Activated CD8-positive, alpha-beta T cell treated with anti-CD3 and anti-CD28 coated beads for 36 hours (primary cell): ENCODE measurements around the gene NDC1. TPM values are rescaled to one million over a fixed set of nuclear protein-coding genes. Genes with fewer than 3 reads are reported as not detected.

ENCODE experiments used
- ATAC-seq: fragments of 200-7000 bp; cut with Tn5 transposase; one replicate; pipeline ENCODE4 v1.10.0; 2021; ENCODE audit warnings: mild to moderate bottlenecking, moderate library complexity
- CTCF ChIA-PET: fragments of 350-600 bp; sonication (Branson Sonifier 250); formaldehyde crosslinking; loops from one replicate; lab custom pipeline; 2021; ENCODE audit warnings: antibody characterized with exemption; lab: Charles Lee
- POLR2A ChIA-PET: fragments of 350-600 bp; sonication (Branson Sonifier 250); formaldehyde crosslinking; loops from one replicate; lab custom pipeline; 2021; ENCODE audit warnings: antibody characterized with exemption; lab: Charles Lee
- DNase-seq: peaks from one replicate; pipeline ENCODE4 v3.0.0-alpha.2; 2020
- H3K27ac Mint-ChIP-seq: one replicate; pipeline ENCODE4 v1.8.0; 2021; ENCODE audit warnings: mild to moderate bottlenecking, mixed read lengths
- H3K27me3 Mint-ChIP-seq: one replicate; pipeline ENCODE4 v1.8.0; 2021; ENCODE audit warnings: mixed read lengths
- H3K36me3 Mint-ChIP-seq: one replicate; pipeline ENCODE4 v1.8.0; 2021; ENCODE audit warnings: low read depth, mixed read lengths
- H3K4me1 Mint-ChIP-seq: one replicate; pipeline ENCODE4 v1.8.0; 2021; ENCODE audit warnings: low read depth, mixed read lengths
- H3K4me3 Mint-ChIP-seq: one replicate; pipeline ENCODE4 v1.8.0; 2021; ENCODE audit warnings: mild to moderate bottlenecking, moderate library complexity, mixed read lengths
- H3K9me3 Mint-ChIP-seq: one replicate; pipeline ENCODE4 v1.8.0; 2021; ENCODE audit warnings: mixed read lengths
- intact Hi-C: fragments of 100-400 bp; cut with micrococcal nuclease; formaldehyde crosslinking; loops from one replicate; pipeline ENCODE4 v1.10.0; 2022
- total RNA-seq, 2 experiments: library from RNA; stranded (reverse); gene quantifications; one replicate each; pipeline ENCODE4 v1.2.3, GENCODE V29; 2021
- TF ChIP-seq, protein P1 (sequence below): fragments of 200-600 bp; IDR thresholded peaks from one replicate; pipeline ENCODE4 v1.8.0; 2022; ENCODE audit warnings: antibody characterized with exemption, mild to moderate bottlenecking

The NDC1 gene
- total RNA-seq, 2 experiments from 2014 or later, result 39.6 to 43.9 TPM

- ATAC-seq (no peak), DNase-seq (no peak)
- Mint-ChIP-seq H3K27ac (no peak overlapping the region), H3K4me3 (no peak overlapping the region), H3K4me1 (no peaks in the 10 kb centered on the region), H3K36me3 (no peaks in the 10 kb centered on the region), H3K27me3 (peaks cover 38% of the 10 kb centered on the region), H3K9me3 (no peaks in the 10 kb centered on the region)
- ChIA-PET CTCF (interaction anchor here (1.0 to 1.2 kb wide), 3 partner anchors 8 to 250 kb away, joined by 3 to 4 read pairs (median 3); no protein-coding TSS in a partner anchor), POLR2A (no interaction called here)
- intact Hi-C loops, result no loop called here
- TF ChIP-seq, protein P1, sequence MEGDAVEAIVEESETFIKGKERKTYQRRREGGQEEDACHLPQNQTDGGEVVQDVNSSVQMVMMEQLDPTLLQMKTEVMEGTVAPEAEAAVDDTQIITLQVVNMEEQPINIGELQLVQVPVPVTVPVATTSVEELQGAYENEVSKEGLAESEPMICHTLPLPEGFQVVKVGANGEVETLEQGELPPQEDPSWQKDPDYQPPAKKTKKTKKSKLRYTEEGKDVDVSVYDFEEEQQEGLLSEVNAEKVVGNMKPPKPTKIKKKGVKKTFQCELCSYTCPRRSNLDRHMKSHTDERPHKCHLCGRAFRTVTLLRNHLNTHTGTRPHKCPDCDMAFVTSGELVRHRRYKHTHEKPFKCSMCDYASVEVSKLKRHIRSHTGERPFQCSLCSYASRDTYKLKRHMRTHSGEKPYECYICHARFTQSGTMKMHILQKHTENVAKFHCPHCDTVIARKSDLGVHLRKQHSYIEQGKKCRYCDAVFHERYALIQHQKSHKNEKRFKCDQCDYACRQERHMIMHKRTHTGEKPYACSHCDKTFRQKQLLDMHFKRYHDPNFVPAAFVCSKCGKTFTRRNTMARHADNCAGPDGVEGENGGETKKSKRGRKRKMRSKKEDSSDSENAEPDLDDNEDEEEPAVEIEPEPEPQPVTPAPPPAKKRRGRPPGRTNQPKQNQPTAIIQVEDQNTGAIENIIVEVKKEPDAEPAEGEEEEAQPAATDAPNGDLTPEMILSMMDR, result no peak
Observed at GRCh38 chr1:53735681-53736080, 102.4 kb downstream of the NDC1 start.

- Mint-ChIP-seq H3K27me3 (peaks cover 35% of the 10 kb centered on the region), H3K4me1 (no peaks in the 10 kb centered on the region), H3K27ac (no peak overlapping the region), H3K36me3 (no peaks in the 10 kb centered on the region), H3K4me3 (no peak overlapping the region), H3K9me3 (no peaks in the 10 kb centered on the region)
- ChIA-PET CTCF (interaction anchor here (1.0 to 1.2 kb wide), 2 partner anchors 8 to 250 kb away, joined by 3 read pairs; no protein-coding TSS in a partner anchor), POLR2A (no interaction called here)
- ATAC-seq (no peak), DNase-seq (no peak)
- TF ChIP-seq, protein P1, result no peak
- intact Hi-C loops, result no loop called here
Observed at GRCh38 chr1:53735261-53735660, 102.8 kb downstream of the NDC1 start.

- TF ChIP-seq, protein P1, result no peak
- Mint-ChIP-seq H3K4me1 (no peaks in the 10 kb centered on the region), H3K36me3 (no peaks in the 10 kb centered on the region), H3K27me3 (peaks cover 31% of the 10 kb centered on the region), H3K9me3 (no peaks in the 10 kb centered on the region), H3K4me3 (no peak overlapping the region), H3K27ac (no peak overlapping the region)
- POLR2A ChIA-PET, result no interaction called here
- no peak for DNase-seq
- intact Hi-C loops, result no loop called here
- CTCF ChIA-PET, result interaction anchor here (1.2 kb wide), 1 partner anchor 9 kb away, joined by 3 read pairs; no protein-coding TSS in a partner anchor
- ATAC-seq, result no peak
Observed at GRCh38 chr1:53734650-53735211, 103.4 kb downstream of the NDC1 start.

DNA sequence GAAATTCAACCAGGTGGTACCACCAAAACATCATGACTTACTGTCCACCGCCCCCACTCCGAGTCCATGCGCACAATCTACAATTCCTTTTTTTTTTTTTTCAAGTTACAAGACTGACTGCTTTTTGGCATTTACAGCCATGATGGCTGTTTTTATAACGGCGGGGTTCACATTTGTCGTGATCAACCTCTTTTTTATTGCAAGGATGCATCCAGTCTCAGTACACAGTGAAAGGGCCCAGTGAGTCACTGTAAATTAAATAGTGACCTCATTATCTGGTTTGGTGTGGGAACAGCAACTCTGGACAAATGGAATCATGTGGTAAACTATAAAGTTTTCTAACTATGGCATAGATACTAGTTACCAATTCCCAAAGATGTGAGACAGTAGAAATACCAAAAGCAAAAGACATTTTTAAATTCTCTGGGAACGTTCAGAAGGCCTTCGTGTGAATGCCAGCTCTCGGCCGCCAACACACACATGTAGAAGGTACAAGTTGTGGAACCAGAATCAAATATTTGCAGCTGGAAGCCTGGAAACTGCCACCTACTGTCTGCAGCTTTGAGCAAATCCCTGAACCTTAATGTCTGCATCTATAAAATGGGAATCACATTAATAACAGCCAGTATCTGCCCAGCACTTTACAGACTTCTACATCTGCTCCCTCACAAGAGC, 104.0 kb downstream of the NDC1 start:
- POLR2A ChIA-PET, result no interaction called here
- Mint-ChIP-seq H3K9me3 (no peaks in the 10 kb centered on the region), H3K4me1 (no peaks in the 10 kb centered on the region), H3K36me3 (no peaks in the 10 kb centered on the region), H3K27me3 (peaks cover 27% of the 10 kb centered on the region), H3K27ac (no peak overlapping the region), H3K4me3 (no peak overlapping the region)
- CTCF ChIA-PET, result interaction anchor here (1.2 kb wide), 1 partner anchor 10 kb away, joined by 3 read pairs; no protein-coding TSS in a partner anchor
- intact Hi-C loops, result no loop called here
- ATAC-seq (no peak), DNase-seq (no peak)
- TF ChIP-seq, protein P1, result no peak

DNA sequence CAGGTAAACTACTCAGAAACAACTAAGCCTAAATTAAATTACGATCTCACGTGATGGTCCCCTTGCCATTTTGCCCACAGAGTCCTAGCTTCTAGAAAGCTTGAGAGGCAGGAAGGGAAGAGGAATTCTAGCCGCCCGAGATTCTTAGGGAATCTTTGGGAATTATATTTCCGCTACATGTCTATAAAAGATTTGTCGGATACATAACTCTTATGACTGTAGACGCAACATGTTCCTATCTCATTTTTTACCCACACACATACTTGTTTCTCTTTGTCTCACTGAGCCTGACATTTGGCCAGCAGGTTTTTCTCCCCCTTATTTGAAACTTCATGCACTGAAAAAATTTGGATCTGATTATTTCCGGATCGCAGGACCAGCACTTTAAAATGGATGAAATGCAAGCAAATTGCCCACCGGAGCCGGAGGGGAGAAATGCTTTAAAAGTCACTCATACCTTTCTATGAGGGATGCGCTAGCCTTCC, 104.6 kb downstream of the NDC1 start:
- TF ChIP-seq, protein P1, result no peak
- ATAC-seq (no peak), DNase-seq (no peak)
- no peak overlapping the region for H3K4me3 Mint-ChIP-seq
- no peaks in the 10 kb centered on the region for H3K9me3 Mint-ChIP-seq
- no peak overlapping the region for H3K27ac Mint-ChIP-seq
- intact Hi-C loops, result no loop called here
- H3K36me3 Mint-ChIP-seq, result no peaks in the 10 kb centered on the region
- no peaks in the 10 kb centered on the region for H3K4me1 Mint-ChIP-seq
- ChIA-PET CTCF (no interaction called here), POLR2A (no interaction called here)
- H3K27me3 Mint-ChIP-seq, result peaks cover 27% of the 10 kb centered on the region
